ENCODE results near the gene NKG7. TPM values are rescaled to one million over a fixed set of nuclear protein-coding genes. Genes with fewer than 3 reads are reported as not detected.

The NKG7 gene
- total and polyA plus RNA-seq, 2 of the 13 experiments (the other 11 are each of a cell fraction or from before 2014, with no cell fraction given) = 0.40 TPM; not detected in 1

DNA sequence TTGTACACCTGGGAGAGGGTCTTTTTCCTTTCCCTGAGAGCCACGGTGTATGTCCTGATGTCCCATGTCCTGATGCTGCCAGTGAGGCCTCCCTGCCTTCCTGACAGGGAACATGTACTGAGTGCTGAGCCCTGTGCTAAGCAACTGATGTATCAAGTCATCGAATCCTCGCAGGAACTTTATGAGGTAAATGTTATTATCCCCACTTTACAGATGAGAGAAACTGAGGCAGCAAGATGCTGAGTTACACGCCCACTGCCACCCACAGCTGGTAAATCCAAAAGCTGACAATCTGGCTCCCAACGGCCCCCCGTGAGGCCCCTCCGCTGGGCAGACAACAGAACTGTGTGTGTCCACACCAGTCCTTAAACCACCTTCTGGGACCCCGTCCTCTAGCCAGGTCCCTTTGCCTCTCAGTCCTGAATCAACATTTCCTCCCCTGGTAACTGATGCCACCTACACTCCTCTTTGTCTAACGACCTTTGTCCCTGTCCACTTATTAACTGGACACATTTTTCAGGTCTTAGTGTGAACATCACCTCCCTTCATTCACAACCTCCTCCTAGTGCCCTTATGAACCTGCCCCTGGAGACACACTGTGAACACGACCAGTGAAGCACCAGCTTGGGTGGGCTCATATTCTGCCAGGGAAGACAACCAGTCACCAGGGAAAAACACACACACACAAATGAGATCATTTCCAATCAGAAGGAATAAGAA lies 25.1 kb downstream of the NKG7 start (continued):
- no peak for TF ChIP-seq NONO (IDR thresholded peaks at IDR 0.05)
- no peak; the same call in 1 of the 2 replicates for TF ChIP-seq NONO (CRISPR knock-in tag; conservative IDR thresholded peaks at IDR 0.05)
- no peak for TF ChIP-seq ZNF567 (CRISPR knock-in tag; IDR thresholded peaks at IDR 0.05; ENCODE audit: borderline replicate concordance)
- TF ChIP-seq, protein P1, sequence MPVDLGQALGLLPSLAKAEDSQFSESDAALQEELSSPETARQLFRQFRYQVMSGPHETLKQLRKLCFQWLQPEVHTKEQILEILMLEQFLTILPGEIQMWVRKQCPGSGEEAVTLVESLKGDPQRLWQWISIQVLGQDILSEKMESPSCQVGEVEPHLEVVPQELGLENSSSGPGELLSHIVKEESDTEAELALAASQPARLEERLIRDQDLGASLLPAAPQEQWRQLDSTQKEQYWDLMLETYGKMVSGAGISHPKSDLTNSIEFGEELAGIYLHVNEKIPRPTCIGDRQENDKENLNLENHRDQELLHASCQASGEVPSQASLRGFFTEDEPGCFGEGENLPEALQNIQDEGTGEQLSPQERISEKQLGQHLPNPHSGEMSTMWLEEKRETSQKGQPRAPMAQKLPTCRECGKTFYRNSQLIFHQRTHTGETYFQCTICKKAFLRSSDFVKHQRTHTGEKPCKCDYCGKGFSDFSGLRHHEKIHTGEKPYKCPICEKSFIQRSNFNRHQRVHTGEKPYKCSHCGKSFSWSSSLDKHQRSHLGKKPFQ (CRISPR knock-in tag; IDR thresholded peaks at IDR 0.05; ENCODE audit: insufficient replicate concordance) = peak; percentile 29
- TF ChIP-seq ZNF672 (CRISPR knock-in tag; IDR thresholded peaks at IDR 0.05) = no peak
- TF ChIP-seq, protein P2, sequence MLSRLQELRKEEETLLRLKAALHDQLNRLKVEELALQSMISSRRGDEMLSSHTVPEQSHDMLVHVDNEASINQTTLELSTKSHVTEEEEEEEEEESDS (CRISPR knock-in tag; IDR thresholded peaks at IDR 0.05; ENCODE audit: borderline replicate concordance) = no peak
- peak; percentile 75 for TF ChIP-seq HNF4A (CRISPR knock-in tag; IDR thresholded peaks at IDR 0.05)
- 0 out of 2 replicates have a peak, but pooled peaks have one; percentile 29 for TF ChIP-seq SP5 (CRISPR knock-in tag; IDR thresholded peaks at IDR 0.05; ENCODE audit: borderline replicate concordance, low read depth)
- peak; percentile 52; the same call in 1 of the 2 replicates for TF ChIP-seq ZNF629 (CRISPR knock-in tag; conservative IDR thresholded peaks at IDR 0.05)
- no peak for TF ChIP-seq ZNF484 (CRISPR knock-in tag; IDR thresholded peaks at IDR 0.05; ENCODE audit: borderline replicate concordance, low read depth)
- TF ChIP-seq SMAD3 (CRISPR knock-in tag; IDR thresholded peaks at IDR 0.05) = no peak
- 0 out of 2 replicates have a peak, but pooled peaks have one; percentile 35 for TF ChIP-seq KDM6A (CRISPR knock-in tag; IDR thresholded peaks at IDR 0.05; ENCODE audit: low read depth)
- TF ChIP-seq, protein P3, sequence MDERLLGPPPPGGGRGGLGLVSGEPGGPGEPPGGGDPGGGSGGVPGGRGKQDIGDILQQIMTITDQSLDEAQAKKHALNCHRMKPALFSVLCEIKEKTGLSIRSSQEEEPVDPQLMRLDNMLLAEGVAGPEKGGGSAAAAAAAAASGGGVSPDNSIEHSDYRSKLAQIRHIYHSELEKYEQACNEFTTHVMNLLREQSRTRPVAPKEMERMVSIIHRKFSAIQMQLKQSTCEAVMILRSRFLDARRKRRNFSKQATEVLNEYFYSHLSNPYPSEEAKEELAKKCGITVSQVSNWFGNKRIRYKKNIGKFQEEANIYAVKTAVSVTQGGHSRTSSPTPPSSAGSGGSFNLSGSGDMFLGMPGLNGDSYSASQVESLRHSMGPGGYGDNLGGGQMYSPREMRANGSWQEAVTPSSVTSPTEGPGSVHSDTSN (CRISPR knock-in tag; IDR thresholded peaks at IDR 0.05) = no peak
- TF ChIP-seq PPARG (CRISPR knock-in tag; conservative IDR thresholded peaks at IDR 0.05) = peak; percentile 30; the same call in 1 of the 2 replicates
- peak; percentile 70; the same call in 1 of the 2 replicates for TF ChIP-seq POLR2AphosphoS2 (IDR thresholded peaks at IDR 0.05; ENCODE audit: low read depth, low read length)
- TF ChIP-seq FOSL2 (CRISPR knock-in tag; IDR thresholded peaks at IDR 0.05) = peak; percentile 50
- peak; percentile 81; the same call in 1 of the 2 replicates for TF ChIP-seq MIXL1 (CRISPR knock-in tag; IDR thresholded peaks at IDR 0.05)
- TF ChIP-seq RARA (CRISPR knock-in tag; IDR thresholded peaks at IDR 0.05) = peak; percentile 71
- TF ChIP-seq, protein P4, sequence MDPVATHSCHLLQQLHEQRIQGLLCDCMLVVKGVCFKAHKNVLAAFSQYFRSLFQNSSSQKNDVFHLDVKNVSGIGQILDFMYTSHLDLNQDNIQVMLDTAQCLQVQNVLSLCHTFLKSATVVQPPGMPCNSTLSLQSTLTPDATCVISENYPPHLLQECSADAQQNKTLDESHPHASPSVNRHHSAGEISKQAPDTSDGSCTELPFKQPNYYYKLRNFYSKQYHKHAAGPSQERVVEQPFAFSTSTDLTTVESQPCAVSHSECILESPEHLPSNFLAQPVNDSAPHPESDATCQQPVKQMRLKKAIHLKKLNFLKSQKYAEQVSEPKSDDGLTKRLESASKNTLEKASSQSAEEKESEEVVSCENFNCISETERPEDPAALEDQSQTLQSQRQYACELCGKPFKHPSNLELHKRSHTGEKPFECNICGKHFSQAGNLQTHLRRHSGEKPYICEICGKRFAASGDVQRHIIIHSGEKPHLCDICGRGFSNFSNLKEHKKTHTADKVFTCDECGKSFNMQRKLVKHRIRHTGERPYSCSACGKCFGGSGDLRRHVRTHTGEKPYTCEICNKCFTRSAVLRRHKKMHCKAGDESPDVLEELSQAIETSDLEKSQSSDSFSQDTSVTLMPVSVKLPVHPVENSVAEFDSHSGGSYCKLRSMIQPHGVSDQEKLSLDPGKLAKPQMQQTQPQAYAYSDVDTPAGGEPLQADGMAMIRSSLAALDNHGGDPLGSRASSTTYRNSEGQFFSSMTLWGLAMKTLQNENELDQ (CRISPR knock-in tag; IDR thresholded peaks at IDR 0.05; ENCODE audit: borderline replicate concordance) = no peak
- TF ChIP-seq, protein P5, sequence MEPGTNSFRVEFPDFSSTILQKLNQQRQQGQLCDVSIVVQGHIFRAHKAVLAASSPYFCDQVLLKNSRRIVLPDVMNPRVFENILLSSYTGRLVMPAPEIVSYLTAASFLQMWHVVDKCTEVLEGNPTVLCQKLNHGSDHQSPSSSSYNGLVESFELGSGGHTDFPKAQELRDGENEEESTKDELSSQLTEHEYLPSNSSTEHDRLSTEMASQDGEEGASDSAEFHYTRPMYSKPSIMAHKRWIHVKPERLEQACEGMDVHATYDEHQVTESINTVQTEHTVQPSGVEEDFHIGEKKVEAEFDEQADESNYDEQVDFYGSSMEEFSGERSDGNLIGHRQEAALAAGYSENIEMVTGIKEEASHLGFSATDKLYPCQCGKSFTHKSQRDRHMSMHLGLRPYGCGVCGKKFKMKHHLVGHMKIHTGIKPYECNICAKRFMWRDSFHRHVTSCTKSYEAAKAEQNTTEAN (CRISPR knock-in tag; conservative IDR thresholded peaks at IDR 0.05) = peak; percentile 74; the same call in 1 of the 2 replicates
- TF ChIP-seq PHF20 (CRISPR knock-in tag; IDR thresholded peaks at IDR 0.05) = no peak
- peak; percentile 88; the same call in 1 of the 2 replicates for TF ChIP-seq ZNF549 (CRISPR knock-in tag; IDR thresholded peaks at IDR 0.05)
- TF ChIP-seq KAT8 (CRISPR knock-in tag; IDR thresholded peaks at IDR 0.05) = 0 out of 2 replicates have a peak, but pooled peaks have one; percentile 10
- no peak for TF ChIP-seq ZNF17 (CRISPR knock-in tag; IDR thresholded peaks at IDR 0.05)
- TF ChIP-seq POLR2A (IDR thresholded peaks at IDR 0.05; ENCODE audit: insufficient read depth in 1 of 2, low read depth in 2 of 2, low read length in 2 of 2) = 0 out of 4 replicates have a peak, but pooled peaks have one; percentile 16 to 24
- TF ChIP-seq ATF7-NPFF (CRISPR knock-in tag; IDR thresholded peaks at IDR 0.05; ENCODE audit: low read depth) = 0 out of 2 replicates have a peak, but pooled peaks have one; percentile 31

Measured in HepG2 (cell line).